ENCODE results near the gene MTHFD2L. TPM values are rescaled to one million over a fixed set of nuclear protein-coding genes. Genes with fewer than 3 reads are reported as not detected.
A peak's percentile ranks its signal among the peaks of the same experiment; 100 is the strongest.

Gene MTHFD2L
- total and polyA plus RNA-seq, 9 of the 15 experiments (the other 6 are each of a cell fraction or from before 2014, with no cell fraction given), result 10.0 to 39.0 (median 26.0) TPM

DNA sequence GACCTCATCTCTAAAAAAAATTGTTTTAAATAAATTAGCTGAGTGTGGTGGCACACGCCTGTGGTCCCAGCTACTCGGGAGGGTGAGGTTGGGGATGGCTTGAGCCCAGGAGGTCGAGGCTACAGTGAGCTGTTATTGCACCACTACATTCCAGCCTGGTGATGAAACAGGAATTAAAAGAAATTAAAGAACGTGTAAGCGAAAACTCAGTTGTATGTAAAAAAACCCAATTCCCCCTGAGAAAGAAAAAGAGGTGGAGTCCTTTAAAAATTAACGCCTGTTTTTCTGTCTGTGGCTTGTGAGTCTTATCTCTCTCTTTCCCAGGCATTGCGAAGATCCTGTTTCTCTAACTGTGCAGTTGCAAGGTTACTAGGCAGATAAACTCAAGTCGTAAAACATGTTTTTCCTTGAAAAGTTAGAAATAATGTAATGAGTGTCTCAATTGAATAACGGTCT, 172.4 kb downstream of the MTHFD2L start (continued):
- TF ChIP-seq, protein P1, sequence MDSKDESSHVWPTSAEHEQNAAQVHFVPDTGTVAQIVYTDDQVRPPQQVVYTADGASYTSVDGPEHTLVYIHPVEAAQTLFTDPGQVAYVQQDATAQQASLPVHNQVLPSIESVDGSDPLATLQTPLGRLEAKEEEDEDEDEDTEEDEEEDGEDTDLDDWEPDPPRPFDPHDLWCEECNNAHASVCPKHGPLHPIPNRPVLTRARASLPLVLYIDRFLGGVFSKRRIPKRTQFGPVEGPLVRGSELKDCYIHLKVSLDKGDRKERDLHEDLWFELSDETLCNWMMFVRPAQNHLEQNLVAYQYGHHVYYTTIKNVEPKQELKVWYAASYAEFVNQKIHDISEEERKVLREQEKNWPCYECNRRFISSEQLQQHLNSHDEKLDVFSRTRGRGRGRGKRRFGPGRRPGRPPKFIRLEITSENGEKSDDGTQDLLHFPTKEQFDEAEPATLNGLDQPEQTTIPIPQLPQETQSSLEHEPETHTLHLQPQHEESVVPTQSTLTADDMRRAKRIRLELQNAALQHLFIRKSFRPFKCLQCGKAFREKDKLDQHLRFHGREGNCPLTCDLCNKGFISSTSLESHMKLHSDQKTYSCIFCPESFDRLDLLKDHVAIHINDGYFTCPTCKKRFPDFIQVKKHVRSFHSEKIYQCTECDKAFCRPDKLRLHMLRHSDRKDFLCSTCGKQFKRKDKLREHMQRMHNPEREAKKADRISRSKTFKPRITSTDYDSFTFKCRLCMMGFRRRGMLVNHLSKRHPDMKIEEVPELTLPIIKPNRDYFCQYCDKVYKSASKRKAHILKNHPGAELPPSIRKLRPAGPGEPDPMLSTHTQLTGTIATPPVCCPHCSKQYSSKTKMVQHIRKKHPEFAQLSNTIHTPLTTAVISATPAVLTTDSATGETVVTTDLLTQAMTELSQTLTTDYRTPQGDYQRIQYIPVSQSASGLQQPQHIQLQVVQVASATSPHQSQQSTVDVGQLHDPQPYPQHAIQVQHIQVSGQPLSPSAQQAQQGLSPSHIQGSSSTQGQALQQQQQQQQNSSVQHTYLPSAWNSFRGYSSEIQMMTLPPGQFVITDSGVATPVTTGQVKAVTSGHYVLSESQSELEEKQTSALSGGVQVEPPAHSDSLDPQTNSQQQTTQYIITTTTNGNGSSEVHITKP (IDR thresholded peaks at IDR 0.05; ENCODE audit: partially characterized antibody), result no peak
- TF ChIP-seq CBFA2T3 (IDR thresholded peaks at IDR 0.05) (peak; percentile 75), NCOR1 (IDR thresholded peaks at IDR 0.05) (peak; percentile 61), ZNF696 (CRISPR knock-in tag; conservative IDR thresholded peaks at IDR 0.05) (no peak), ZNF121 (CRISPR knock-in tag; conservative IDR thresholded peaks at IDR 0.05) (no peak), SNIP1 (IDR thresholded peaks at IDR 0.05; ENCODE audit: low read depth) (no peak), PYGO2 (tag; IDR thresholded peaks at IDR 0.05) (no peak), MXI1 (IDR thresholded peaks at IDR 0.05; ENCODE audit: low read depth, low read length) (no peak), TCF3 (CRISPR knock-in tag; IDR thresholded peaks at IDR 0.05) (peak; percentile 77), FUS (optimal IDR thresholded peaks at IDR 0.05; ENCODE audit: low read depth, low read length) (no peak), NELFE (IDR thresholded peaks at IDR 0.05; ENCODE audit: insufficient read depth, insufficient read length) (no peak), ARID2 (IDR thresholded peaks at IDR 0.05) (no peak), ZNF699 (CRISPR knock-in tag; IDR thresholded peaks at IDR 0.05; ENCODE audit: insufficient replicate concordance) (no peak), ZNF282 (CRISPR knock-in tag; IDR thresholded peaks at IDR 0.05) (no peak), ESRRA (IDR thresholded peaks at IDR 0.05; ENCODE audit: borderline replicate concordance, low read depth) (no peak), RFX5 (IDR thresholded peaks at IDR 0.05; ENCODE audit: low read depth, low read length) (no peak; the same call in 1 of the 2 replicates)
- TF ChIP-seq, protein P2, sequence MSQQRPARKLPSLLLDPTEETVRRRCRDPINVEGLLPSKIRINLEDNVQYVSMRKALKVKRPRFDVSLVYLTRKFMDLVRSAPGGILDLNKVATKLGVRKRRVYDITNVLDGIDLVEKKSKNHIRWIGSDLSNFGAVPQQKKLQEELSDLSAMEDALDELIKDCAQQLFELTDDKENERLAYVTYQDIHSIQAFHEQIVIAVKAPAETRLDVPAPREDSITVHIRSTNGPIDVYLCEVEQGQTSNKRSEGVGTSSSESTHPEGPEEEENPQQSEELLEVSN (IDR thresholded peaks at IDR 0.05; ENCODE audit: borderline replicate concordance in 1 of 2, extremely low read depth in 1 of 2, insufficient read depth in 1 of 2, insufficient read length in 1 of 2, low read depth in 1 of 2, low read length in 1 of 2, poor library complexity in 1 of 2, severe bottlenecking in 1 of 2), result no peak
- TF ChIP-seq, protein P3, sequence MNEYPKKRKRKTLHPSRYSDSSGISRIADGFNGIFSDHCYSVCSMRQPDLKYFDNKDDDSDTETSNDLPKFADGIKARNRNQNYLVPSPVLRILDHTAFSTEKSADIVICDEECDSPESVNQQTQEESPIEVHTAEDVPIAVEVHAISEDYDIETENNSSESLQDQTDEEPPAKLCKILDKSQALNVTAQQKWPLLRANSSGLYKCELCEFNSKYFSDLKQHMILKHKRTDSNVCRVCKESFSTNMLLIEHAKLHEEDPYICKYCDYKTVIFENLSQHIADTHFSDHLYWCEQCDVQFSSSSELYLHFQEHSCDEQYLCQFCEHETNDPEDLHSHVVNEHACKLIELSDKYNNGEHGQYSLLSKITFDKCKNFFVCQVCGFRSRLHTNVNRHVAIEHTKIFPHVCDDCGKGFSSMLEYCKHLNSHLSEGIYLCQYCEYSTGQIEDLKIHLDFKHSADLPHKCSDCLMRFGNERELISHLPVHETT (CRISPR knock-in tag; conservative IDR thresholded peaks at IDR 0.05 in 1 of 2, IDR thresholded peaks at IDR 0.05 in 1 of 2), result no peak
- TF ChIP-seq, protein P4, sequence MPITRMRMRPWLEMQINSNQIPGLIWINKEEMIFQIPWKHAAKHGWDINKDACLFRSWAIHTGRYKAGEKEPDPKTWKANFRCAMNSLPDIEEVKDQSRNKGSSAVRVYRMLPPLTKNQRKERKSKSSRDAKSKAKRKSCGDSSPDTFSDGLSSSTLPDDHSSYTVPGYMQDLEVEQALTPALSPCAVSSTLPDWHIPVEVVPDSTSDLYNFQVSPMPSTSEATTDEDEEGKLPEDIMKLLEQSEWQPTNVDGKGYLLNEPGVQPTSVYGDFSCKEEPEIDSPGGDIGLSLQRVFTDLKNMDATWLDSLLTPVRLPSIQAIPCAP (CRISPR knock-in tag; IDR thresholded peaks at IDR 0.05; ENCODE audit: borderline replicate concordance), result no peak
- TF ChIP-seq, protein P5, sequence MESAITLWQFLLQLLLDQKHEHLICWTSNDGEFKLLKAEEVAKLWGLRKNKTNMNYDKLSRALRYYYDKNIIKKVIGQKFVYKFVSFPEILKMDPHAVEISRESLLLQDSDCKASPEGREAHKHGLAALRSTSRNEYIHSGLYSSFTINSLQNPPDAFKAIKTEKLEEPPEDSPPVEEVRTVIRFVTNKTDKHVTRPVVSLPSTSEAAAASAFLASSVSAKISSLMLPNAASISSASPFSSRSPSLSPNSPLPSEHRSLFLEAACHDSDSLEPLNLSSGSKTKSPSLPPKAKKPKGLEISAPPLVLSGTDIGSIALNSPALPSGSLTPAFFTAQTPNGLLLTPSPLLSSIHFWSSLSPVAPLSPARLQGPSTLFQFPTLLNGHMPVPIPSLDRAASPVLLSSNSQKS (CRISPR knock-in tag; IDR thresholded peaks at IDR 0.05), result no peak

Data from K562 (cell line).